Measurements from ENCODE around the gene CORO2B.
"Not testable (repeated sequence)": the region's sequence is repeated elsewhere in the genome, so short reads cannot be mapped to it uniquely, and the experiment has no call there.

The CORO2B gene

DNA sequence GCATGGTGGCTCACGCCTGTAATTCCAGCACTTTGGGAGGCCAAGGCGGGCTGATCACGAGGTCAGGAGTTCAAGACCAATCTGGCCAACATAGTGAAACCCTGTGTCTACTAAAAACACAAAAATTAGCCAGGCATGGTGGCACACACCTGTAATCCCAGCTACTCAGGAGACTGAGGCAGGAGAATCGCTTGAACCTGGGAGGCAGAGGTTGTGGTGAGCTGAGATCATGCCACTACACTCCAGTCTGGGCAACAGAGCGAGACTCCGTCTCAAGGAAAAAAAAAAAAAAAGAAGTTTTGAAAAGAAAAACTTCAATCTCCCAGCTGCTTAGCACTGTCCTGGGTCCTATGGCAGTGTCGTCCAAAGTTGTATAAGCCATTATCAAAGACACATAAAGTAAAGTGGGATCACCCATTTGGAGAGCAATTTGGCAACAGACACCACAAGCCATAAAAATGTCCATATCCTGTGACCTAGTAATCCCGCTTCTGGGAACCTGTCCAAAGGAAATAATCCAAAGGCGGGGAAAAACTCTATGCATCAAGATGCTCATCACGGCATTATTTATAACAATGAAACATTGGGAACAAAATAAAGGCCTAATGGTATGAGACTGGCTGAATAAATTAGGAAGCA is 26.2 kb downstream of the CORO2B start:
- DNase-seq (ENCODE audit: low read depth in 3 of 3, low spot score in 1 of 3), result not testable (repeated sequence)

DNA sequence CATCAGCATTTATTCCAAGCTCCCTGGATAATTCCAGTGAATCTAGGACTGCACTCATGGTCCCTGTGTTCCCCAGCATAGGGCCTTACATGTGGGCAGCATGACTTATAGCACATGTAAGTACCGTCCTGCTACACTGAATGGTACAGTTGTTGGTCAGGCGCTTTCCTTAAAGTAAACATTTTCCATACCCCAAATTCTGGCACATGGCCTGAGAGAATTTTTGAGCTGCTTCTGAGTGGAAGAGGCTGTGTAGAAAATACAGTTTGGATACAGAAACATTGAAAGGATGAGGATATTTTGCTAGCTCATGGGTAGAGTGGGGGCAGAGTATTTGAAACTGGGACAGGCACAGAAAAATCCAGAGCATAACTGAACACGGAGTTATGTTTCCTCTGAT is 27.6 kb downstream of the CORO2B start:
- DNase-seq (ENCODE audit: low read depth in 3 of 3, low spot score in 1 of 3), result no peak

DNA sequence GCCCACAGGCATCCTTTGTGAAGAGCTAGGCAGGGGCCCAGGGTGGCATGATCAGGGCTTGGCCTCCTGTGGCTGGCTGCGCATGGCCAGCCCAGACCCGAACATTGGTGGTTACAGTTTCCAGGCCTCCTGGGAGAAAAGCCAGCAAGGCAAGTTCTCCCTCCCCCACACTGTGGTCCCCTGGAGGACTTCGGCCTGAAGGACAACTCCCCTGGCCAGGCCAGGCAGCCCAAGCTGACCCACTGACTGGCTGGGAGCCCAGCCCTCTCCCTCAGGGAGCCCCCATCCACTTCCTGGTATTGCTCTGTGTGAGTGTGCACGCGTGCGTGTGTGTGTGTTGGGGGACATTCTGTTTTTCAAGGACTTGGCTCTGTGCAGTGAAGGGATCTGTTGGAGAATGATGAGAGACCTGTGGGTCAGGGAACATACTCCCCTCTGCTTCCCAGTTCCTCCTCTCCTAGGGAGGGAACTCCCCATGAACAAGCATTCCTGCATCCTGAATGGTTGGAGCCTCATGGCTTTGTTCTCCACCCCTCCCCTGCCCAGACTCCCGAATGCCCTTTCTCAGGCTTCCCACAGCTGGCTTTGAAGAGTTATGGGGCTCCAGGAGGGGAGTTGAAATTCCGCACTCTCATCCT is 29.5 kb downstream of the CORO2B start:
- no peak for DNase-seq (ENCODE audit: low read depth in 3 of 3, low spot score in 1 of 3)

DNA sequence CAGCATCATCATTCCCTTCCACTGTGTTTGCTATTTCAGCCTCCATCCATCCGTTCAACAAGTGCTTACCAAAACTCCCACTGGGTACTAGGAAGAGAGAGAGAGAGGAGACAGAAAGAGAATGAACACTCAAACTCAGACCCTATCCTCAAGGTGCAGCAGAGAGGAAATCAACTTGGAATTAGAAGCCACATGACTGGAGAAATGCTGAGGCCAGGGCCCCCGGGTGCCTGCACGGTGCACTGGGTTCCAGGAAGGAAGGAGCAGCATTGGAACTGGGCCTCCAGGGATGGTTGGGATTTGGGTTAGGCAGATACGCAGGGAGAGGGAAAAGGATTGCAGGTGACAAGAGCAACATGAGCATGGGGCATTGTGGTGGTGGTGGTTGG is 30.0 kb downstream of the CORO2B start:
- no peak for DNase-seq (ENCODE audit: low read depth in 3 of 3, low spot score in 1 of 3)

DNA sequence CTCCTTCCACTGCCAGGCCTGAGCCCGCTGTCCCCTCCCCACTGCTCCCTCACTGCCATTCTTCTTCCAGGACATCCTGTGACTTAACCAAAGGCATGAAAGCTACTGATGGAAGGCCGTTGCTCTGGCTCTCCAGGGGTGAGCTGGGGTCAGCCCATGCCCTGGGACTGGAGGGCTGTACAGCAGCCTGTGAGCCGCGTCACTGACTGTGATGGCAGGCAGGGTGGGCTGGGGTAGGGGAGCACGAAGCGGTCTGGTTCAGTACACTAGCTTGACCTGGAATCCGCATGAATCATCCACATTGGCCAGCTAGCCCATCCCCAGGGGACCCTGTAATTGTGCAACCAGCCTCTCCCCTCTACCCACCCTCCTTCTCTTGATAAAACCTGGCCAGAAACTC is 30.8 kb downstream of the CORO2B start:
- DNase-seq (ENCODE audit: low read depth in 3 of 3, low spot score in 1 of 3), result no peak

DNA sequence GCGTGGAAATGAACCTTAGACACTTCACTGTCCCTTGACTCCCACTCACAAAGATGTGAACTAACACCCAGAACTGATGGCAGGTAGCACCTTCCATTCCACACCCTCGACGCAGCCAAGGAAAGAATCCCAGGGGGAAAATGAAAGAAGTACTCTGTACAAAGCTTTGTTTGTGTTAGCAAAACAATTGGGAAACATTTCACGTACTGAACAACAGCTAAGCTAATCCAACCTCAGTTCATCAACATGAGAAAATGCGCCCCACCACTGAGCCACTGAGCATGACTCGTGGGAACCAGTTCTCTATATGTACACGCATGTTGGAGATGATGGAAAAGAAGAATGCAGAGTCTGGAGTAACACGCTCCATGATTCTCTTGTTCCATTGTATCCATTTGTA is 32.0 kb downstream of the CORO2B start:
- no peak for DNase-seq (ENCODE audit: low read depth in 3 of 3, low spot score in 1 of 3)

DNA sequence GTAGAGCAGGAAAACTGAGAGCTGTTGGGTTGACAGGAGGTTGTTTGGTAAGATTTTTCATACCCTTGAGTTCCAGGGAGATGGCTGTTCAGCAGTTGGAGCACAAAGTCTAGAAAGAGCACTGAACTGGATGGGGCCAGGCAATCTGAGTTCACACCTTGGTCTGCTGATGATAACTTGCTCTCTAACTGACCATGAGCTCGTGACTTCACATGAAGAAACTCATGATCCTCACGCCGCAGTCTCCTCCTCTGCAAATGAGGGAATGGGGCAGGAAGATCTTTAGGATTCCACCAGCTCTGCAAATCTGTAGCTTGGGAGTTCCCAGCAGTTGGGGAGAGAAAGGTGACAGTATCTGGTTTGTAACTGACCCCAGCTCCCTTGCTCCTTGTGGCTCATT is 33.7 kb downstream of the CORO2B start:
- no peak for DNase-seq (ENCODE audit: low read depth in 3 of 3, low spot score in 1 of 3)

DNA sequence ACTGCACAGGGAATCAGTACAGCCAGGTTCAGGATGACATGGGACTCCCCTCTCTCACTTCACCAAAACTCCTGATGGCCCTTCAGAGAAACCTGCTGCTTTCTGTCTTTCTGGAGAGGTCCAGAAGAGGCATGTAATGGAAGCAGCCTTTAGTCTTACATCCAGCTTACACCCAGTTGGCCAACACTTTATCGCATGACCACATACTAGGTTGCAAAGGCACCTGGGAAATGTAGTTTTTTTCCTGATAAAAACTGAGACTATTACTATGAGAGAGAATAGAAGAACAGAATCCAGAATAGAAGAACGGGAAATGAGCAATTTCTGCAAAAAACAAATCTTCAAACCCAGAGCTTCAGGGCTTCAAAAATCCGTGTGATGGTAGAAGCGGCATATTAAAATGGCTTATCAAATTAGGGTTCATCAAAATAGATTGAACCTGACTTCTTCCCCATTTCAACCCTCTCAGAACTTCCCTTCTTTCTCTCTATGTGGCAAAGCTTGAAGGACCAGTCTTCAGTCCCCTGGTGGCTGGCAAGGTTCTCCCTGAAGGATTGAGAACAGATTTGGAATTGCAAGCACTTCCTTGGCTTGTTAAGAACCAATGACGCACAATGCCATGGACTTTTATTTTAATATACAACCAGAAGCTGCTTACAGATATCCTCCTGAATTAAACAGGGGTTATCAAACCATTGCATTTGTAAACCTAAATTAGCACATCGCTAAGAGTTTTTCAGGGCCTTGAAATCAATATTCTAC is 34.4 kb downstream of the CORO2B start:
- DNase-seq (ENCODE audit: low read depth in 3 of 3, low spot score in 1 of 3), result no peak

DNA sequence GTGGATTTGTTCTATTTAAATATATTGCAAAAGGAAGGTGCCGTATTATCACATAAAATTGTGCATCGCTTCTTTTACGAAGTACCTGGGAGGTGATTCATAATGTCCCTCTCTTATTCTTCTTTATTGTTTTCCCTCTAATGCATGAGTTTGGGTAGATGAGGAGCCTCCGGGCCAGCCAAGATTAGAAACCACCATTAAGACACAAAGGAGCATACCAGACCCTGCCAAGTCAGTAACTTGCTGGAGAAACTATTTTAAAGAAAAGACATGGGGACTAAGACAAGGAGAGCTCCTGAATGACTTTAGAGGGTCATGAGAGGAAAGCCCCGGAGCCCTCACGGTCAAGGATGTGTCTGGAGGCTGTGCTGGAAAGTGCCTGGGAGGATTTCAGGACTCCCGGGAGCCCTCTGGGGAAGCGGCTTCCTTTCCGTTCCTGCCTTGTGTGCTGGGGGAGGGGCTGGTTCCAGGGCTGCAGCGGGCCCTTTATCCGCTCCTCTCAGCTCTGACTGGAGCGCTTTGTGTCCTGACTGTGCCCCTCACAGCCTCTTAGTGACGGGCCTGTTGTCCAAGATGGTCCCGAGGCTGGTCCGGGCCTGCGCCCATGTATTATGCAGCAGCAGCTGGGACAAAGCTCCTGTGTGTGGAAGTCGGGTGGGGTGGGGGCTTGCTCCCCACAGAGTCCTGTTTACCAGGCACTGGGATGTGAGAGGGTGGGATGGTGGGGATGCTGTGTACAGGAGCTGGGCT is 35.7 kb downstream of the CORO2B start:
- DNase-seq (ENCODE audit: low read depth in 3 of 3, low spot score in 1 of 3), result no peak

DNA sequence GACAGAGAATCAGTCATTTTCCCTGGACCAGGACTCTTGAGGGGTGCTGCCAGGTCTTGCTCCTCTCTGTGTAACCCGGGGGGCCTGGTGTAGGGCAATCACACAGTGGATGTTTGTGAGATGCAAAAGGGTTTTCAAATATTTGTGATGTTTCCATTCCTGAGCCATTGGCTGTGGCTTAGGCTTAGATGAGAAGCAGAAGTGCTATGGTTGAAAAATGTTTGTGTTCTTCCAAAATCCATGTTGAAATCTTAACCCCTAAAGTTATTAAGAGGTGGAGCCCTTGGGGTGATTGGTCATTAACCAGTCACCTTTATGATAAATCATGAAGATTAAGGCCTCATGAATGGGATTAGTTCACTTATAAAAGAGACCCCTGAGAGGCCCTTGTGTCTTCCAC is 36.5 kb downstream of the CORO2B start:
- DNase-seq (ENCODE audit: low read depth in 3 of 3, low spot score in 1 of 3), result no peak

DNA sequence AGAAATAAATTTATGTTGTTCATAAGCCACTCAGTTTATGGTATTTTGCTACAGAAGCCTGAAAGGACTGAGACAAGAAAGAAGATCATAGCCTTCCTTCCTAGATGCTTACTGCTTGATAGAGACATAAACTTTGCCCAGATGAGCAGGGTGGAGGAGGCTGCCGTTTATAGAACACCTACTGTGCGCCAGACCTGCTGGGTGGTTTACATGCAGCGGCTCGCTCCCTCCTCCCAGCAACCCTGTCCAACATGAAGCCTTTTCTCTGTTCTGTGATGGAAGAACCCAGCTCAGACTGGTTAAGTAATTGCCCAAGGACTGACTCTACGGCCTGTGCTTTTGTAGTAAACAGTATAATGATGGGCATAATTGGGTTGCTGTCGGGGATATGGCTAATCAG is 37.0 kb downstream of the CORO2B start:
- no peak for DNase-seq (ENCODE audit: low read depth in 3 of 3, low spot score in 1 of 3)

DNA sequence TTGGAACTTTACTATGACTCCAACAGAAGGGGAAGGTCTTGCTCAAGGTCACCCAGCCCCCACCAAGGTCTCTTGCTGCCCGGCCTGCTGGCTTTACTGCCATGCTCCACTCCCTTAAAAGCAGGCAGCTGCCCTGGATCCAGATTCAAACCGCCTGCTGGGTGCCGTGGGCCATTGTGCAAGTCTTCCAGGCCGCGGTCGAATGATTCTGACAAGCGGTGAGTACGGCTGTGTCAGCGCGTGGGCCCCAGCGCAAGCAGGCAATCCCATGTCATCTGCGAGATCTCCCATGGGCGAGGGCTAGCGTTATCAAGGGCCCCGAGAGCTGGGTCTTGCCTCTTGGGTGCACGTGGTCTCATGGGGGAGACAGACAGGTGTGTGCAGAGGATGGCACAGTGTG is 37.6 kb downstream of the CORO2B start:
- DNase-seq (ENCODE audit: low read depth in 3 of 3, low spot score in 1 of 3), result no peak

DNA sequence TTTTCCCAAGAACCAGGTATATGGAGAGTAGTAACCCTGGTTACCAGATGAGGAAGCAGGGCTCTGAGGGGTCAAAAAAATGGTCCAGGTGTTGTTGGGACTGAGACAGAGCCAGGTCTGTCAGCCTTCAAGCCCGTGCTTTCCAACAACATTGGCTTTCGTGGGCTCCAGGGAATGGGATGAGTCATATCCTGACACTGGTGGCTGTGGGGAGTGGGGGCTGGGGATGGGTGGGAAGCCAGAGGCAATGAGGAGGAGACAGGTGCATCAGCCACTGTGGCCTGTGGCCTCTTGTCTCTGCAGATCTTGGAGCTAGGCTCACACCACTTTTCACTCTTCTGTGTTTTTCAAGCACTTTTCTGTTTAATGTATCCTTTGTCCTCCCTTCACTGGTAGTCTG is 38.2 kb downstream of the CORO2B start:
- DNase-seq (ENCODE audit: low read depth in 3 of 3, low spot score in 1 of 3), result no peak

DNA sequence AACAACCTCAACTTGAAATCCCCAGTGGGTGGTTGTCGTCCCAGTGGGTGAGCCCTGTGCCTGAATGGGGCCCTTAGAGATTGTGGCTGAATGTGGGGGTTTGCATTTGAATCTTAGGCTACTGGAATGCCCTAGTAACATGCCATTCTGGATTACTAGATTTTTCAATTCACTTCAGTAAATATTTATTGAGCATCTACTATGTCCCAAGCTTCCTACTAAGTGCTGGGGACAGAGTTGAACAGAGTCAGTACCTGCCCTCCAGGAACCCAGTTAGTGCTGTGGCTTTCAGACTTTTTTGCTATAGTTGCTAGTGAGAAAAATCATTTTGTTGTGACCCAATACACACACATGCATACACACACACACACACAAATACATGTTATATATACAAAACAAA is 39.0 kb downstream of the CORO2B start:
- no peak for DNase-seq (ENCODE audit: low read depth in 3 of 3, low spot score in 1 of 3)

DNA sequence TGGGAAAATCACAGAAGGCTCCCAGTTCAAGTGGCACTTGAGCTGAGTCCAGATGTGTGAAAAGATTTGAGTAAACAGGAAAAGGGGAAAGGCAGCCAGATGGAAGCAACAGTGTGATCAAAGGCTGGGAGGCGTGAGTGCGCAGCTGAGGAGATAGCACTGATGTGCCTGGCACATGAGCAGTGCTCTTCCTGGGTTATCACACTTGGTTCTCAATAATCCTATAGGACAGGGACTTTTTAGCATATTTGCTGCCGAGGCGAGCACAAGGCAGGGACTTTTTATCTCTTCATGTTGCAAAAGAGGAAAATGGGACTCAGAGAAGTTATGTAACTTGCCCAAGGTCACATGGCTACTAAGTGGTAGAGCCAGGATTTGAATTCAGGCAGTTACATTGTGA is 39.6 kb downstream of the CORO2B start:
- DNase-seq (ENCODE audit: low read depth in 3 of 3, low spot score in 1 of 3), result no peak

DNA sequence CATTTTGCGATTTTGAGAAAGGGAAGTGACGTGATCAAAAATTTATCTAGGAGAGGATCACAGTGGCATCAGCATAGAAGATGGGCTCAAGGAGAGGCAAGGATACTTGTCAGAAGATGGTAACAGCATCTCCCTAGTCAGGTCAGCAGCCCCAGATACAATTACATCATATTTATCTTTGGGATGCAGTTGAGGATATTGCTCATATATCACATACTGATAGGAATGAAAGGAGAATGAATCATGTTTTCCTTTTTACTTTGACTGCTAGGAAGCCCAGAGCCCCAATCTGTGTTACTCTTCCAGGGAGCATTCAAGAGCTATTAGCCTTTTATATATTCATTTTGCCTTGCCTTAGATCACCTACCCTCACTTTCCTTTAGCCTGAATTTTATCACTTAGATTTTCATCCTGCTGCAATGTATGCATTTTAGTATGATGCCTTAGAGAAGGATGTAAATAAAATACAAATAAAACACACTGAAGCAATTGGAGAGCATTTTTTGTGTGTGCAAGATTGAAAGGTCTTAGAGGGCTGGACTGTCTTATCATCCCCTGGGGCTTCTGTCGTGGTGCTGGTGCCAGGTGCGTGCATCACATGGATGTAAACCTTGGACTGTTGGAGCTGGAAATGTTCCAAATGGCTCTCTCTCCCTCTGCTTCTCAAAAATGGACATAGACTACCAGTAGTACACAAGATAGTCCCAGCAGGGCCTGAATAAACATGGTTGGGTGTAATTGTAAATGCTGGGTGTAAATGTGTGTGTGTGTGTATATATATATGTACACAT is 40.3 kb downstream of the CORO2B start:
- no peak for DNase-seq (ENCODE audit: low read depth in 3 of 3, low spot score in 1 of 3)

DNA sequence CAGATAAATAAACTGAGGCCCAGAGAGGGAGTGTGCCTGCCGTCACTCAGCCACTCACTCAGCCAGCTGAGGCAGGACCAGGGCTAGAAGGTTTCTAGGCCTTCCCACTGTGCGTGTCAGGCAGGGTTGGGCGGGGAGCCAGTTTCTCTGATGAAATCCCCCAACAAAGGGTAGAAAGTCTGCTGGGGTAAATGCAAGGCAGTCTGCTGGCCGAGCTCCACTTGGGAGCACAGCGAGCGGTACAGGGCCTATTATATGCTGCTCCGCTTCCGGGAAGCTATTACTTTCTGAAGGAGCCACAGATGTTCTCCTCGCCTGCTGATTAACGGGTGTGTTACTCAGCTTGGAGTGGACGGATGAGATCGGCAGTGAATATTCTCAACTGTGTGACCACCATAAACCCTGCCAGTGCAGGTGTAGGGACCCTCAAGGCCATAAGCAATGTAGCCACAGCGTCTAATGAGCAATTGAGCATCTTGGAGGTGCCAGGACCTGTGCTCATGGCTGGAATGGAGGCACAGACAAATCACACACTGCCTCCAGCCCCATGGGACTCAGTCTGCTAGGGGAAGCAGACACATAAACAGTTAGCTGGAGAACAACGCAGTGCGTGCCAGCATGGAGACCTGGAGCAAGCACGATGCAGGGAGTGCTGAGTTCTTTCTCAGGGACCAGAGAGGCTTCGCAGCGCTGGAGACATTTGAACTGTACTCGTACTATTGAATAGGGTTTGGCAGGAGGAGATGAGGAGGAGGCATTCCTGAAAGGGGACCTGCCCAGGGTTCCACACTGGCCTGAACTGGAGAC is 42.1 kb downstream of the CORO2B start:
- DNase-seq (ENCODE audit: low read depth in 3 of 3, low spot score in 1 of 3), result no peak

DNA sequence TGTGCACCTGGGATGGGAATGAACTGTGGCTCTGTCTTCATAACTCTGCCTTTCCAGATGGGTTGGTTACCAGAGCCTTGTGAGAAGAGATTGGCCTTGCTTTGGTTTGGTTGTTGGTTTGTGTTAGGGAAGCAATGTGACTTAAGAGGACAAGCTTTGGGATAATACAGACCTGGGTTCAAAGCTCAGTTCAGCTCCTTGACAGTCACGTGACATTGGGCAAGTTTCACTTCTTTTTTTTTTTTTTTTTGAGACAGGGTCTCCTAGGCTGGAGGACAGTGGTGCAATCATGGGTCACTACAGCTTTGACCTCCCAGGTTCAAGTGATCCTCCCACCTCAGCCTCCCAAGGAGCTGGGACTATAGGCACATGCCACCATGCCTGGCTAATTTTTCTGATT is 42.7 kb downstream of the CORO2B start:
- no peak for DNase-seq (ENCODE audit: low read depth in 3 of 3, low spot score in 1 of 3)

DNA sequence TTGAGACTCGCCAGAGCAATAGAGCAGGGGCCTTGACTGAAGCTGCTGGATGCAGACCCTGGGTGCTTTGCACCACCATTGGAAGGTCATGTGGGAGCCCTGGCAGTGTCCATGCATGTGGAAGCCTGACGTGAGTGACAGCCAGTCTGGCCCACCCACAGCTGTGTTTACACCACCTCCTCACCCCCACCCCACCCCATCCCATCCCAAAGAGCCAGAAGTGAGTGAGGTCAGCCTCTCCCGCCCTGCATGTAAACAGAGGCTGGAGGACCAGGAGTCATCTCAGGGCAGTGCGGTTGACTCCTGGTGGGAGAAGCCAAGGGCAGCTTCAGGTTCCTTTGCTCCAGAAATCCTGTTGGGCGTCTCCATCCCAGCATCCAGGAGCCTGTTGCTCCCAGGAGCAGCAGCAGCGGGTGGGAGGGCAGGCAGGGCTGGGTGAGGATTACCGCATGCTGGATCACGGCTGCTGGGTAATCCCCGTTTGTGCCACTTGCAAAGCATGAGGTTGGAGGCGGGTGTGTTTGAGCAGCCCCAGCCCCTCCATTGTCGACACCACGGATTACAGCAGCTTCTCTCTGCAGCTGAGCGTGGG is 44.6 kb downstream of the CORO2B start:
- no peak for DNase-seq (ENCODE audit: low read depth in 3 of 3, low spot score in 1 of 3)

DNA sequence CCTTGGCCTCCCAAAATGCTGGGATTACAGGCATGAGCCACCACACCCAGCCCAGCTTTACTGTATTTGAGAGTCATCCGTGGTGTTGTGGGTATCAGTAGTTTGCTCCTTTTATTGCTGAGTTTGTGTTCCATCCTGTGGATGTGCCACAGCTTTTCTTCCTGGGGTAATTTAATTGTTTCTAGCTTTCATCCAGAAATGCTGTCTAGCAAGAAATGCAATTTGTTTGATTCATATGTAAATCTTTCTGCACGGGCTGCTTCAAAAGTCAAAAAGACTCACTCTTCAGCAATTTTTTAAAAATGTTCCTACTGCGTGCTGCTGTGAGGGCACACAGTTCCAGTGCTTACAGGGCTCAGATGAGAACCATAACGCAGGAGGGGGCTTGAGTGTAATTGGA is 47.1 kb downstream of the CORO2B start:
- DNase-seq (ENCODE audit: low read depth in 3 of 3, low spot score in 1 of 3), result no peak

All from stimulated activated CD4-positive, alpha-beta T cell treated with anti-CD3 and anti-CD28 coated beads, TNF-alpha, amount 100 ng/mL, for 1 hour (primary cell).